Endothelial cell of hepatic sinusoid (primary cell): ENCODE data around the gene DENND11.

Source experiments
- in situ Hi-C: cut with HindIII; loops from 2 replicates; pipeline ENCODE4 v1.10.0; 2017; ENCODE audit warnings: low sequenced_read_pairs

The DENND11 gene

DNA sequence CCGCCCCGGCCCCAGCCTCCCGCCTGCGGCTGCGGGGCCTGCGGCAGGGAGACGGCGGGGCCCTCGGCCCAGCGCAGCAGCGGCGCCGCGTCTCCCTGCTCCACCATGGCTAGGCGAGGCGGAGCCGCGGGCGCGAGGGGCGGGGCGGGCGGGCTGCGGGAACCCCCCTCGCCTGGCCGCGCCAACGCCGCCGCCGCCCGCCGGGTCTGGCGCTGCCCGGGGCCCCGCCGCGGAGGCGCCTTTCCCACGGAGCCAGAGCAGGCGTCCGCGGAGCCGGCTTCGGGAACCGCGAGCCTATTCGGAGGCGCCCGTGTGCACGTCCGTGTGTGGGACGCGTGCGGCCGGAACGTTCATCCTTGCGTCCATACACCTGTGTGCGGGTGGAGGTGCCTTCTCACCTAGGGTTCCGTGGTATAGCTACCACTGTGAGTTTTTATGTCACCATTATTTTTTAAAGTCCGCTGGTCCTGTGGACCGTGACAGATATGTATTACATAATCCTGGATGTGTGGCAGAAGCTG is at the start of gene DENND11:
Gene DENND11, minus strand, starts transcription at position 120 of the 521 bp plus-strand sequence. Its CDS starts 13 bp downstream, at position 107.
- in situ Hi-C loops = no loop called here

DNA sequence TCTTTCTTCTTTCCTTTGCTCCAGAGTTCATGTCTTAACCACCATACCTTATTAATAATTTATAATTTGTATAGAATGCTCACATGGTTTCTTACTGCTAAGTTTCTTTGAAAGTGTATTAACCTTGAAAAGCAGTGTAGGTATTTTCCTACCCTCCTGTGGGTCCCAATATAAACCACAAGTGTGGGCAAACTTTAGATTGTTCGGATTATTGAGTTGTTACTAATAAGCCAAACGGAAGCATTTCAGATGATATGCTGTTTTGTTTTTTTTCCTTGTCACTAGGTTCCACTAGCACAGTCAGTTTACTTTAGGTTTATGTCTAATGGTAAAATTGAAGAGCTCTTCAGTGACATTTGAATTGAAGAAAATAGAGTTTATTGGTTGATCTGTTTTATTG is 46.4 kb upstream of the DENND11 start:
- in situ Hi-C loops = no loop called here

DNA sequence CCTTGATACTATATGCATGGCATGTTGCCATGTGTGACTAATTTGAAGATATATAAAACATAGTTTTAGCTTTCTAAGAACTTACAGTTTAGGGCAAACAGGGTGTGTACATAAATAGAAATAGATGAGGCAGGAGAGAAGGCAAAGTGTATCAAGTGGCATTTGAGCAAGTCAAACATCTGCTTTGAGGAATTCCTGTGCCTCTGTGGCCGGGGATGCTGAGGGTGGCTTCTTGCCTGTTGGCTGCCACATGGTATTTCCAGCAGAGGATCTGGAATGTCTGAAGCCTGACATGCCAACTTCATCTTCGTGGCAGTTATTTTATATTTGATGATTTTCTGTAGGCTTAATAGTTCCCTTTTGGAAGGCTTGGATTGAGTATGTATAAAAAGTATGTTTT is 42.2 kb upstream of the DENND11 start:
- in situ Hi-C loops = no loop called here

GRCh38 chr7:141742229-141742628 is 40.3 kb upstream of the DENND11 start:
- in situ Hi-C loops = no loop called here

- in situ Hi-C loops = no loop called here
These were observed 37.3 kb upstream of the DENND11 start for GRCh38 chr7:141739250-141739649.

DNA sequence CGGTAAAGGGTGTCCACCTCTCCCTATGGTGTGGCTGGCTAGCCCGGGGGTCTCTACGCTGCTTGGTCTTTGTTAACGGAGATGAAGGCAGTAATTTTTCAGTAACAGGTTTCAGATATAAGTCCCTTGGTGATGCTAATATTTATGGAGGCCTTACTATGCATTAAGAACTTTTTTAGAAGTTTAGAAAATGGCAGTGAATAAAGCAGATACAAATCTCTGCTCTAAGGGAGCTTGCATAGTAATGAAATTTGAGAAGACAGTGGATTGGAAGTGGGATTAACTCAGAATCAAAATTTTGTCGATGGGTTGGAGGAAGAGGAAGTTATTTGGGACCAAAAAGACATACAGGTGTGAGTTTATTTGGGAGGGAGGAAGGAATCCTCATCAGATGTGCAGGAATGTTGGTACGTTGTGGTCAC is 36.6 kb upstream of the DENND11 start:
- in situ Hi-C loops = no loop called here

DNA sequence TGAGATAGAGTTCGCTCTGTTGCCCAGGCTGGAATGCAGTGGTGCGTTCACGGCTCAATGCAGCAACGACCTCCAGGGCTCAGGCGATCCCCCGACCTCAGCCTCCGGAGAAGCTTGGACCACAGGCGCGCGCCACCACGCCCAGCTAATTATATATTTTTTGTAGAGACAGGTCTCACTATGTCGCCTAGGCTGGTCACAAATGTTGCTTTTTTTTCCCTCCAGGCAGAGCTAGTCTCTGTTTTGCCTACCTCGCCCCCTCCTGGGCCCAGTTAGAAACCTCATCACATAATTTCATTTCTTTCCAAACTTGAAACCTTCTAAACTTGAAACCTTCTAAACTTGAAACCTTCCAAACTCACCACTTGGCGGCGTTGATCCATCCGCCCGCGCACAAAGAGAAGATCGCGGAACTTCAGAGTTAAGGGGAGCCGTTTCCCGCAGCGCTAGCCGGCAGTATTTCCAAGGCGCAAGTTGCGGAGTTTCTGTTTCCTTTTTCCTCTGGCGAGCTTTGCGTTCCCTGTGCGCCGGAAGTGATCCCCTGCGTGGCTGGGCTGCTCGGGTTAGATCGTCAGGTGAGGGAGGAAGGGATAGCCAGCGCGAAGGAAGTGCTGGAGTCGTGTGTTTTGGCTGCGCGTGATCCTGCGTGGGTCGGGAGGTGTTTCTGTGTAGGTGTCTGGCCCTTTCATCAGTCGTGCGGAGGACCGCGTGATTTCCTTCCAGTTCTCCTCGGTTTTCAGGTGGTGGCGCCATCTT is 36.0 kb upstream of the DENND11 start, which contains the start of gene SSBP1:
Gene SSBP1, plus strand, starts transcription at position 523 of the 756 bp plus-strand sequence. CDS start 809 bp downstream, outside the sequence.
- in situ Hi-C loops = no loop called here

- in situ Hi-C loops = no loop called here
These were observed 35.3 kb upstream of the DENND11 start for GRCh38 chr7:141737118-141737835.

DNA sequence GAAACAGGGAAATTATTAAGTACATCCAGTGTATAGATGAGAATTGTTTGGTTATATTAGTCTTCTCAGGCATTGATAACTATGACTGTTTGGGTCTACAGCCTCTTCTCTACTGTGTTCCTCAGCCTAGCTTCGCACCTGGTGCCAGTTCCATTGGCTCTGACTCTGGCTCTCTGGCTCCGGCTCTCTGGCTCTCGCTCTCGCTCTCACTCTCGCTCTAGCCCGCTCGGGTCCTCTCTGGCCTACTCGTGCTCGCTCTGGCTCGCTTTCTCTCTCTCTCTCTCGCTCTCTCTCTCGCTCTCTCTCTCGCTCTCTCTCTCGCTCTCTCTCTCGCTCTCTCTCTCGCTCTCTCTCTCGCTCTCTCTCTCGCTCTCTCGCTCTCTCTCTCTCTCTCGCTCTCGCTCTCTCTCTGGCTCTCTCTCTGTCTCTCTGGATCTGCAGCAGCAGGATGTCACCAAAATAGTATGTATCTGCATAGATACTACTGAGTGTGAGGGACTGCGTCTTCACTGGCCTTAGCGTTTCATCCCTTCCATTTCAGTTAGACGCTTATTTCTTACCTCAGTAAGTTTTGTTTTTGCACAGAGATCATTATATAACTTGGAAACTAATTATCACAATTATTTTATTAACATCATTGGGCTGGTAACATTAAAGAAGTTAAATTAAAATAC is 29.6 kb upstream of the DENND11 start:
- in situ Hi-C loops = no loop called here

DNA sequence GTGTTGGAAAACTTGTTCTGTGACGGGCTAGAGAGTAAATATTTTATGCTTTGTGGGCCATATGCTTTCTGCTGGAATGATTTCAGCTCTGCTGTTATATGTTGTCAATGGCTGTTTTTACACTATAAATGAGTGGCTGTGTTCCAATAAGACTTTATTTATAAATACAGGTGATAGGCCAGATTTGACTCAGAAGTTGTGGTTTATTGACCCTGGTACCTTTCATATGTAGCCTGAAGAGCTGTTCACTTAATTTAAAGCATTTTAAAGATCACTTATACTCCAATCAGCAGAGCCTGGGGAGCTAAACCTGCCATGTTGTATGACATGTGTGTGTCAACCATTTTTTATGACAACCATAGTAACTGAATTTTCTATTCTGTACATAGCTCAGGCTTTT is 27.1 kb upstream of the DENND11 start:
- in situ Hi-C loops = loop anchor here (5.0 kb wide), 1 partner anchor 52 kb away; no protein-coding TSS in a partner anchor

DNA sequence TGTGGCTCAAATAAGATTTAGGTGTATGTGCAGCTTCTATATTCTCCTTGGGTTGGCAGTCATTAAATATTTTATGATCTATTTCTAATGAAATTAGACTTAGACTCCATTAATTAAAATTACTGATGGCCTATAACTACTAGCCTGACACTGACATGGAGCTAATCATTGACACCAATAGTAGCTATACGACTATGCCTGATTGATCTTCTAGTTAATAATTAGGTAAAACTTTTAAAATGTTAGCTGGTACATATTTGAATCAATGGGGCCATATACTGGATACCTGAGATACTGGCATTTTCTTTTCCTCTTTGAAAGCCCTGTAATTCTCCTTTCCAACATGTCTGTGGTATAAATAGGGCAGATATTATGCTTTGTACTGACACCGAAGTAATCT is 20.6 kb upstream of the DENND11 start:
- in situ Hi-C loops = no loop called here

DNA sequence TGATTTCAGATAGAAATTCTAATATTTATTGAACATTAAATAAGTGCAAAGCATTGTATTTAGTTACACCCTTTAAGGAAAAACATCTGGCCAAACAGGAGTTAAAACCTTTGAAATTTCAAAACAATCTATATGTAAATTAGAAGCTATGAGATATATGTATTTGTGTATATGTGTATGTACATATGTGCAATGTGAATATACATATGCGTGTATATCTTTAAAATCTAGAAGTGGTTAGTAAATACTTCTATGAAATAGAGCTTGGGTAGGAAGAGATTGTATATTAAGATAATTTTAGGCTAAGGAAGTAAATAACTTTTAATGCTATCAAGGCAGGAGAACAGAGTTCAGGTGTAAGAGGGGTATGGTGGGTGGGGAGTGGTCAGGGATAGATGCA is 15.5 kb upstream of the DENND11 start:
- in situ Hi-C loops = no loop called here

- in situ Hi-C loops = no loop called here
These were observed 14.1 kb upstream of the DENND11 start for GRCh38 chr7:141715794-141716689.

GRCh38 chr7:141715018-141715417 is 13.1 kb upstream of the DENND11 start:
- in situ Hi-C loops = no loop called here

GRCh38 chr7:141714571-141714970 is 12.6 kb upstream of the DENND11 start:
- in situ Hi-C loops = no loop called here

DNA sequence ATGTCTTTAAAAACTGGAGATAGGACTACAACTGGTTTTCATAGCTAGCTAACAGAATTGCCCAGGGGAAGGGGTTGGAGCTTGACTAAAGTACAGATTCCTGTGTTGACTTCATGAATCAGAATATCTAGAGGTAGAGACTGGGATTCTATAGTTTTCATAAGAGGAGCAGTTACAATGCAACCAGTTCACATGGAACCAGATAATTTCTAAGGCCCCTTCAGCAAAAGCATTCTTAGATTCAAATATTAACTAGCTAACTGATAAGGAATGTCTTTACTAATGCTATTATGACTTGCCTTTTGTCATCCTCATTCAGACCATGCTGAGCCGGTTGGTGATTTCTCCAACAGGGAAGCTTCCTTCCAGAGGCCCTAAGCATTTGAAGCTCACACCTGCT is 11.9 kb upstream of the DENND11 start:
- in situ Hi-C loops = no loop called here

DNA sequence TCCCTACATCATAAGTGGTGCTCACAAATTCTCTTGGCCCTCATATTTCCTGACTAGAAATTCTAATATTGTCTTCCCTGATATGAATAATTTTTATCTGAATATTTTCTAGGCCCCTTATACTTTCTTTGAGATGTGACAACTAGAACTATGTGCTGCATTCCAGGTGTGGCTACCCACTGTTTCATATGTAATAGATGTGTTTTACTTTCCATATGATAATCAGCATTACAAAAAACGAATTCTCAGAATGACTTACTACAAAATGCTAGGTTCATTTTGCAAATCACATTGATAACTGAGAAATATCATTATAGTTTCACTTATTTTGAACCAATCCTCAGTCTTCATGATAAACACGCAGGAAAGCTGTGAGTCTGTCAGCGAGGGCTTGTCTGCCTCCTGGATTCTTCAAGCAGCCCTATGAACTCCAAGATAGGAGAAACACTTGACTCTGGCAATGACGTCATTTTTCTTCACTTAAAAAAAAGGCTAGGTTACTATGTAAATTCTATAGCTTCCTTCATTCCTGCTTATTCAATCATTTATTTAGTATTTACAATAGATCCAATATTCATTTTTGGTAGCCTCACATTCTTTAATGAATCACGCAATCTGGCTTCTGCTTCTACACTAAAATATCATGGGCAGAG is 10.8 kb upstream of the DENND11 start:
- in situ Hi-C loops = no loop called here

DNA sequence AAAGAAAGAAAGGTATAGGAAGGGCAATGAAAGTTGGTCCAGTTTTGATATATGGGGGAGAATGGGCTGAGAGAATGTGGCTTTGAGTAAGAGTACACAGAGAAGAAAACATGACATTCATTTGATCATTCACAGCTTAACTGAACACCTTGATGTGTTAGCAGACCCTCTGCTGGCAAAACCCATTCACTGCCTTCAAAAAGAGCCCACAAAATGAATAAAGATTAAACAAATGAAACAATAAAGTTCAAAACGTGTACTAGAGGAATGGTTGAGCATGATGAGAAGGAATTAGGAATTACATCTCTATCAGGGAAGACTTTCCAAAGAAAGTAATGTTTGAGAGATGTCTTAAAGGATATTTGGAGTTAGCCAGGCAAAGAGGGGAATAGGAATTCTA is 8.3 kb upstream of the DENND11 start:
- in situ Hi-C loops = no loop called here

DNA sequence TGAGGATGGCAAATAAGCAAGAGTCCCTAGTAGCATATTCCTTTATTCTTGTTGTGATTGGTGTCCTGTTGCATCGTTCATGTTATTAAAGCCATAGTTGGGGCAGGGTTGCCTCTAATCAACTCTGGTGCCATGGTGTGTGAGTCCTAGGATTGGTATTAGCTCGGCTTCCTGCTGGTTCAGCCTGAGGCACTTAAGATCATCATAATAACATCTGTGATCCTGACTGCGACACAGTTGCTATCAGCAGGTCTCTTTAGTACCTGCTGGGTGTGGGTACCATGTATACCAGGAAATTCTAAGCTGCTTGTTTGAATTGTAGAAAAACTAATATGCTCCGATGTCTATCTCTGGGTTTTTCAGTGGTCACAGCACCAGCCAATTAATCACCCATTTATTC is 7.8 kb upstream of the DENND11 start:
- in situ Hi-C loops = no loop called here

DNA sequence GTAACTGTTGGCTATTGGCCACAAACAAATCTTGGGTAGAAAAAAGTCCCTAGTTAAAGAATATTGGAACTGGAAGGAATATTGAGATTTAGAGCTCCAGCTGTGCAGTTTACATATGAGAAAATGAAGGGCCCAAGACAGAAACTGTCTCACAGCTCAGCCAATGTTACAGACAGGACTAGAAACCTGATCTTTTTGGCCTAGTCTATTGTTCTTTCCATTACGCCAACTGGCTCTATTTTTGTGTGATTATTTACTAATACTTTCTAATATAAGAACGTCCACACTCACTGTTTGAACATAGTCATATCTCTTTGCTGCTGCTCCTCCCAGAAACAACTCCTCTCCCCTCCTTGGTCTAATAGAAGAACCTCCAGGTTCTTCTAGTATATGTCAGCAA is 7.4 kb upstream of the DENND11 start:
- in situ Hi-C loops = no loop called here
